Measurements from ENCODE around the gene TCF4. TPM values are rescaled to one million over a fixed set of nuclear protein-coding genes. Genes with fewer than 3 reads are reported as not detected.

TCF4 gene
- total RNA-seq, 4 donors from 2014 or later, result 58.0 to 84.3 (median 68.1) TPM

GRCh38 chr18:55351241-55351691 is 236.7 kb downstream of the TCF4 start:
- Histone ChIP-seq H3K9me3 (no peaks in the 10 kb centered on the region), H3K4me1 (peaks cover 5 to 19% (median 9%) of the 10 kb centered on the region in 4 donors), H3K4me3 (no peak overlapping the region), H3K36me3 (no peaks in the 10 kb centered on the region), H3K27me3 (no peaks in the 10 kb centered on the region), H3K27ac (replicated peaks in 1 of 4) (peak overlapping the region in 3 of 4 donors; percentile 13 to 30 (median 13))
- no peak for TF ChIP-seq POLR2AphosphoS5 (IDR thresholded peaks at IDR 0.05)
- TF ChIP-seq CTCF (IDR thresholded peaks at IDR 0.05), result no peak
- TF ChIP-seq EP300 (IDR thresholded peaks at IDR 0.05), result no peak
- no peak for DNase-seq (ENCODE audit: extremely low spot score)
- 73% methylated on average over 6 of the region's 6 CpGs for WGBS
- intact Hi-C loops (cut with DNase I), result no loop called here

- H3K27ac ChIP-seq (replicated peaks in 1 of 4), result peak overlapping the region in 1 of 4 donors; percentile 8
- H3K4me1 ChIP-seq, result peaks cover 5 to 19% (median 9%) of the 10 kb centered on the region in 4 donors
- 64% methylated on average over 1 of the region's 1 CpG for WGBS
- H3K4me3 ChIP-seq, result no peak overlapping the region
- H3K27me3 ChIP-seq, result no peaks in the 10 kb centered on the region
- TF ChIP-seq CTCF (IDR thresholded peaks at IDR 0.05) (no peak), POLR2AphosphoS5 (IDR thresholded peaks at IDR 0.05) (no peak)
- intact Hi-C loops (cut with DNase I), result loop anchor here (10.0 kb wide), 2 partner anchors 1035 to 1225 kb away; no protein-coding TSS in a partner anchor
- no peaks in the 10 kb centered on the region for H3K9me3 ChIP-seq
- H3K36me3 ChIP-seq, result no peaks in the 10 kb centered on the region
- no peak for DNase-seq (ENCODE audit: extremely low spot score)
Observed at GRCh38 chr18:55349685-55350084, 238.3 kb downstream of the TCF4 start.

GRCh38 chr18:55346961-55347740 is 240.8 kb downstream of the TCF4 start:
- Histone ChIP-seq H3K9me3 (no peaks in the 10 kb centered on the region), H3K4me3 (no peak overlapping the region), H3K27me3 (no peaks in the 10 kb centered on the region), H3K4me1 (peaks cover 4 to 12% (median 10%) of the 10 kb centered on the region in 4 donors), H3K36me3 (no peaks in the 10 kb centered on the region), H3K27ac (replicated peaks in 1 of 4) (peak overlapping the region in 1 of 4 donors; percentile 7)
- TF ChIP-seq POLR2A (IDR thresholded peaks at IDR 0.05; ENCODE audit: low read depth) (no peak), POLR2AphosphoS5 (IDR thresholded peaks at IDR 0.05) (no peak)
- 89% methylated on average over 16 of the region's 16 CpGs for WGBS
- DNase-seq (ENCODE audit: extremely low spot score), result no peak
- intact Hi-C loops (cut with DNase I), result loop anchor here (10.0 kb wide), 2 partner anchors 1038 to 1228 kb away; no protein-coding TSS in a partner anchor

GRCh38 chr18:55346387-55346786 is 241.6 kb downstream of the TCF4 start:
- intact Hi-C loops (cut with DNase I), result loop anchor here (10.0 kb wide), 2 partner anchors 1038 to 1228 kb away; no protein-coding TSS in a partner anchor
- H3K27me3 ChIP-seq, result no peaks in the 10 kb centered on the region
- TF ChIP-seq EP300 (IDR thresholded peaks at IDR 0.05), result no peak
- no peak for TF ChIP-seq CTCF (IDR thresholded peaks at IDR 0.05)
- no peak for TF ChIP-seq POLR2AphosphoS5 (IDR thresholded peaks at IDR 0.05)
- no peak overlapping the region for H3K27ac ChIP-seq (replicated peaks in 1 of 4)
- H3K9me3 ChIP-seq, result no peaks in the 10 kb centered on the region
- WGBS, result 54% methylated on average over 3 of the region's 3 CpGs
- H3K4me3 ChIP-seq, result no peak overlapping the region
- H3K4me1 ChIP-seq, result peaks cover 3 to 10% (median 9%) of the 10 kb centered on the region in 4 donors
- no peak for DNase-seq (ENCODE audit: extremely low spot score)
- no peaks in the 10 kb centered on the region for H3K36me3 ChIP-seq

- Histone ChIP-seq H3K9me3 (no peaks in the 10 kb centered on the region), H3K4me1 (peaks cover 3 to 10% (median 7%) of the 10 kb centered on the region in 4 donors), H3K4me3 (no peak overlapping the region), H3K36me3 (no peaks in the 10 kb centered on the region), H3K27ac (replicated peaks in 1 of 4) (no peak overlapping the region), H3K27me3 (no peaks in the 10 kb centered on the region)
- TF ChIP-seq POLR2A (IDR thresholded peaks at IDR 0.05; ENCODE audit: low read depth) (no peak), CTCF (IDR thresholded peaks at IDR 0.05) (no peak), POLR2AphosphoS5 (IDR thresholded peaks at IDR 0.05) (no peak)
- no peak for DNase-seq (ENCODE audit: extremely low spot score)
- intact Hi-C loops (cut with DNase I), result loop anchor here (10.0 kb wide), 2 partner anchors 1039 to 1229 kb away; no protein-coding TSS in a partner anchor
- 91% methylated on average over 7 of the region's 7 CpGs for WGBS
Observed at GRCh38 chr18:55345103-55345950, 242.7 kb downstream of the TCF4 start.
